ENCODE data around the gene SIRT7. TPM values are rescaled to one million over a fixed set of nuclear protein-coding genes. Genes with fewer than 3 reads are reported as not detected.

Gene SIRT7
- total RNA-seq, 6 experiments from 2014 or later = 16.2 to 20.7 (median 18.5) TPM

DNA sequence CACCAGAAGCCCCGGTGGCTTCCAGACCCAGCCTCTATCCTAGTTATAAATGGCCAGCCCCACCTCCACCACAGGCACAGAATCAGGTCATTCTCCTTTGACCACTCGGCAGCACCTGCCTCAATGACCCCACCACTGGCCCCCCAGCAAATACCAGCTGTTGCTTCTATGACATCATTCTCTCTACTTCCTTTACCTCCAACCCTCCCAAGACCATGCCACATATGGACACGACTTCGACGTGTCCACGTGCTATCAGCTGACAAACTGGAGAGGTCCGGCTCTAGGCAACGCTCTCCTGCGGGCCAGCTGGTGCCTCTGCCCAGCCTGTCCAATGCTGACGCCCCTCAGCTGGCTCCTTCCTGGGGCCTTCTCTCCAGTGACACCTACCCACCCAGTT lies 32.5 kb downstream of the SIRT7 start:
- H3K4me1 Mint-ChIP-seq (ENCODE audit: low read depth) = peaks cover 36% of the 10 kb centered on the region
- H3K27ac Mint-ChIP-seq = peak overlapping the region; percentile 69
- H3K9me3 Mint-ChIP-seq = no peaks in the 10 kb centered on the region
- H3K27me3 Mint-ChIP-seq (ENCODE audit: insufficient read depth) = peaks cover 4% of the 10 kb centered on the region
- no peak for DNase-seq
- H3K4me3 Mint-ChIP-seq = no peak overlapping the region
- H3K36me3 Mint-ChIP-seq (ENCODE audit: low read depth) = peaks cover 44% of the 10 kb centered on the region
- TF ChIP-seq, protein P1, sequence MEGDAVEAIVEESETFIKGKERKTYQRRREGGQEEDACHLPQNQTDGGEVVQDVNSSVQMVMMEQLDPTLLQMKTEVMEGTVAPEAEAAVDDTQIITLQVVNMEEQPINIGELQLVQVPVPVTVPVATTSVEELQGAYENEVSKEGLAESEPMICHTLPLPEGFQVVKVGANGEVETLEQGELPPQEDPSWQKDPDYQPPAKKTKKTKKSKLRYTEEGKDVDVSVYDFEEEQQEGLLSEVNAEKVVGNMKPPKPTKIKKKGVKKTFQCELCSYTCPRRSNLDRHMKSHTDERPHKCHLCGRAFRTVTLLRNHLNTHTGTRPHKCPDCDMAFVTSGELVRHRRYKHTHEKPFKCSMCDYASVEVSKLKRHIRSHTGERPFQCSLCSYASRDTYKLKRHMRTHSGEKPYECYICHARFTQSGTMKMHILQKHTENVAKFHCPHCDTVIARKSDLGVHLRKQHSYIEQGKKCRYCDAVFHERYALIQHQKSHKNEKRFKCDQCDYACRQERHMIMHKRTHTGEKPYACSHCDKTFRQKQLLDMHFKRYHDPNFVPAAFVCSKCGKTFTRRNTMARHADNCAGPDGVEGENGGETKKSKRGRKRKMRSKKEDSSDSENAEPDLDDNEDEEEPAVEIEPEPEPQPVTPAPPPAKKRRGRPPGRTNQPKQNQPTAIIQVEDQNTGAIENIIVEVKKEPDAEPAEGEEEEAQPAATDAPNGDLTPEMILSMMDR (IDR thresholded peaks at IDR 0.05) = no peak

GRCh38 chr17:81884968-81885367 lies 33.0 kb downstream of the SIRT7 start:
- Mint-ChIP-seq H3K27ac (peak overlapping the region; percentile 69; the same call in 1 of the 2 replicates), H3K9me3 (no peaks in the 10 kb centered on the region), H3K4me1 (ENCODE audit: low read depth) (peaks cover 32% of the 10 kb centered on the region), H3K27me3 (ENCODE audit: insufficient read depth) (peaks cover 4% of the 10 kb centered on the region), H3K4me3 (no peak overlapping the region), H3K36me3 (ENCODE audit: low read depth) (peaks cover 40% of the 10 kb centered on the region)
- no peak for DNase-seq
- TF ChIP-seq, protein P1 (IDR thresholded peaks at IDR 0.05) = no peak

- peaks cover 39% of the 10 kb centered on the region for H3K36me3 Mint-ChIP-seq (ENCODE audit: low read depth)
- TF ChIP-seq, protein P1 (IDR thresholded peaks at IDR 0.05) = no peak
- H3K4me3 Mint-ChIP-seq = no peak overlapping the region
- H3K27me3 Mint-ChIP-seq (ENCODE audit: insufficient read depth) = peaks cover 4% of the 10 kb centered on the region
- no peak overlapping the region for H3K27ac Mint-ChIP-seq
- peaks cover 31% of the 10 kb centered on the region for H3K4me1 Mint-ChIP-seq (ENCODE audit: low read depth)
- H3K9me3 Mint-ChIP-seq = no peaks in the 10 kb centered on the region
- no peak for DNase-seq
Measured at GRCh38 chr17:81884520-81884919, 33.5 kb downstream of the SIRT7 start.

- Mint-ChIP-seq H3K27ac (no peak overlapping the region), H3K27me3 (ENCODE audit: insufficient read depth) (no peaks in the 10 kb centered on the region), H3K9me3 (no peaks in the 10 kb centered on the region), H3K4me1 (ENCODE audit: low read depth) (peaks cover 17% of the 10 kb centered on the region), H3K4me3 (no peak overlapping the region), H3K36me3 (ENCODE audit: low read depth) (peaks cover 26% of the 10 kb centered on the region)
- TF ChIP-seq, protein P1 (IDR thresholded peaks at IDR 0.05) = no peak
- DNase-seq = no peak
Measured at GRCh38 chr17:81879121-81879520, 38.9 kb downstream of the SIRT7 start.

DNA sequence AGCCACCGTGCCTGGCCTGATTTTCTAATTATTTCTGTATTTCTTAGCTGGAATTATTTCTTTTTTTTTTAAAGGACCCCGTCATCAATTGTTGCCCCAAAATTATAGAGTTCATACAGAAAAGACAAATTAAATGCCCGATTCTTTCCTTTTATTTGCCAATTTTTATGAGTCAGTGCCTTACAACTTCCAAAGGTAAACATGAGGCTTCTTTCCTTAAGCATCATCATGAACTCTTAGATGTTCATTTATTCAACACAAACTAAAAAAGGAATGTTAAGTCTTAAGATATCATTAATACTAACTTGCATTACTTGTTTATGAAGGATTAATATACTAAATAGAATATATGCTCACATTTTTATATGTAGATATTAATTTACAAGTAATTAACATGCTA lies 39.7 kb downstream of the SIRT7 start:
- H3K4me3 Mint-ChIP-seq = no peak overlapping the region
- H3K4me1 Mint-ChIP-seq (ENCODE audit: low read depth) = peaks cover 17% of the 10 kb centered on the region
- peaks cover 26% of the 10 kb centered on the region for H3K36me3 Mint-ChIP-seq (ENCODE audit: low read depth)
- H3K9me3 Mint-ChIP-seq = no peaks in the 10 kb centered on the region
- no peak overlapping the region for H3K27ac Mint-ChIP-seq
- DNase-seq = no peak
- TF ChIP-seq, protein P1 (IDR thresholded peaks at IDR 0.05) = no peak
- no peaks in the 10 kb centered on the region for H3K27me3 Mint-ChIP-seq (ENCODE audit: insufficient read depth)

DNA sequence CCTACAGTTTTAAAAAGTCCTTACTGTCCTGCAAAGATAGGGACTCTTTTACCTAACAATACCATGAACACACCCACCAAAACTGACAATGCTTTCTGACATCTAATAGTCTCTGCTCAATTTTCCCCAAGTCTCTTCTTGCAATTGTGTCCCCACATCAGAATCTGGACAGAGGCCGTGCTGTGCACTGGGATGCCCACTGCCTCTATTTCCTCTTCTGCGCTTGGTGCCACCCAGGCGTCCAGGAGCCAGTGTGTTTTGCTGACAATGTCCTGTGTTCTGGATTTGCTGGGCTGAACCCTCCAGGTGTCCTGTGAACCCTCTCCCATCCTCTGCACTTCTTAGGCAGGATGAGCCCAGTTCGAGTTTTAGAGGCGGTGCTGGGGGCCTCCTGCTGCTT lies 40.4 kb downstream of the SIRT7 start:
- TF ChIP-seq, protein P1 (IDR thresholded peaks at IDR 0.05) = no peak
- peaks cover 30% of the 10 kb centered on the region for H3K36me3 Mint-ChIP-seq (ENCODE audit: low read depth)

More for the DNA sequence above, 40.4 kb downstream of the SIRT7 start:
- H3K9me3 Mint-ChIP-seq = no peaks in the 10 kb centered on the region
- H3K4me1 Mint-ChIP-seq (ENCODE audit: low read depth) = peaks cover 17% of the 10 kb centered on the region
- H3K27ac Mint-ChIP-seq = no peak overlapping the region
- DNase-seq = no peak
- no peaks in the 10 kb centered on the region for H3K27me3 Mint-ChIP-seq (ENCODE audit: insufficient read depth)
- H3K4me3 Mint-ChIP-seq = no peak overlapping the region
